ENCODE results near the gene SNRNP70.
A peak's percentile ranks its signal among the peaks of the same experiment; 100 is the strongest.

DNA sequence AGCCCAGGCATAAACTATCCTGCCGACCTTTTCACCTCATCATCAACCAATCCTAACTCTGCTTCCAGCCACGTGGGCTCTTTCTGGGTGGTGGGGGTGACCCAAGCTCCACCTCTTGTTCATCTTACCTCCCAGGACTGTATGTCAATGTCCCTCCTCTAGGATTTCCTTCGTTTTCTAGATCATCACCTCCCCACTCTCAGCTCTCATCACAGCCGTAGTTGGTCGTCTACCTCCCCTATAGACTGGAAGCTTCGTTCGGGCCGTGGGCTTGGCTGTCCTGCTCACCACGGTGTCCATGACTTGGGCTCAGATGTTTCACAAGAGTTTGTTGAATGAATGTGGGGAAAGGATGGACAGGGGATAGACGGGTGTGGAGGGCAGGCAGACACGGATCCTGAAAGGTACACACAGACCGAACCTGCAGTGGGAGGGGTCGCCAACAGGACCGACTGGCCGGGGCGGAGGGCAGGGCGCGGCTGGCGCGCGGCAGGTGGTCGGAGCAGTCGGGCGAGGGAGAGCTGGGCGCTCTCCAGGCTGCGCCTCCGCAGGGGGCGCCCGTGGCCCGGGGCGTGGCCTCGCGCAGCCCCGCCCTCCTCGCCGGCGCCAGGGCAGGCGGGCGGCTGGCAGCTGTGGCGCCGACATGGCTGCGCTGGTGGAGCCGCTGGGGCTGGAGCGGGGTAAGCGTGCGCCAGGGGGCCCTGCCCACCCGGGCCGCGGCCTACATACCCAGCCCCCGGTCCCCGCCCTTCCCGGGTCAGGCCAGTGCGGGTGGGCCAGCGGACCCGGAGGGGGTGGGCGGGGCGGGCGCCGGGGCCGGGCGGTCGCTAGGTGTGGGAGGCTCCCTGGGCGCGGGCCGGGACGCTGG, 28.7 kb downstream of the SNRNP70 start, which contains the start of gene LIN7B:
- TF ChIP-seq ZNF3 (CRISPR knock-in tag; IDR thresholded peaks at IDR 0.05) (peak; percentile 95), MTERF4 (CRISPR knock-in tag; IDR thresholded peaks at IDR 0.05) (peak; percentile 89), ZNF784 (CRISPR knock-in tag; IDR thresholded peaks at IDR 0.05; ENCODE audit: borderline replicate concordance) (no peak; the same call in 1 of the 2 replicates), EZH2 (conservative IDR thresholded peaks at IDR 0.05; ENCODE audit: low read depth, low read length) (no peak), SRF (IDR thresholded peaks at IDR 0.05; ENCODE audit: low read depth, low read length) (no peak)
